Astrocyte (in vitro differentiated cells and primary cell): ENCODE results near the gene SCAANT1. TPM values are rescaled to one million over a fixed set of nuclear protein-coding genes. Genes with fewer than 3 reads are reported as not detected.

Experiments
- DNase-seq: peaks from one replicate; pipeline ENCODE4 v3.0.0-alpha.2; 2010; ENCODE audit warnings: low read depth
- FAIRE-seq: peaks from 2 replicates; lab custom pipeline; 2011; peaks lifted over from hg19 to GRCh38; lab: Jason Lieb, UNC
- H2AFZ ChIP-seq: 2 replicates; pipeline ENCODE4 v1.6.0; 2012; ENCODE audit warnings: low read depth, low read length, inconsistent platforms
- H3K27ac ChIP-seq: 2 replicates; pipeline ENCODE4 v1.5.1; 2011; ENCODE audit warnings: low read depth, low read length, inconsistent platforms
- H3K27me3 ChIP-seq: 2 replicates; pipeline ENCODE4 v1.6.0; 2011; ENCODE audit warnings: low read length, inconsistent platforms; ENCODE audit not compliant: insufficient read depth
- H3K36me3 ChIP-seq: 2 replicates; pipeline ENCODE4 v1.5.1; 2011; ENCODE audit warnings: low read length, inconsistent platforms; ENCODE audit not compliant: insufficient read depth
- H3K4me1 ChIP-seq: 2 replicates; pipeline ENCODE4 v1.5.1; 2011; ENCODE audit warnings: low read length, inconsistent platforms; ENCODE audit not compliant: insufficient read depth
- H3K4me2 ChIP-seq: 2 replicates; pipeline ENCODE4 v1.6.0; 2012; ENCODE audit warnings: low read length, inconsistent platforms
- H3K4me3 ChIP-seq: 2 replicates; pipeline ENCODE4 v1.5.1; 2011; ENCODE audit warnings: low read depth, mild to moderate bottlenecking, low read length, inconsistent platforms; ENCODE audit not compliant: insufficient read depth
- H3K79me2 ChIP-seq: 2 replicates; pipeline ENCODE4 v1.6.0; 2012; ENCODE audit warnings: mild to moderate bottlenecking, low read length, inconsistent platforms; ENCODE audit not compliant: insufficient read depth
- H3K9ac ChIP-seq: 2 replicates; pipeline ENCODE4 v1.6.0; 2012; ENCODE audit warnings: mild to moderate bottlenecking, low read length, inconsistent platforms
- H3K9me3 ChIP-seq: 2 replicates; pipeline ENCODE4 v1.5.1; 2012; ENCODE audit warnings: low read depth, mild to moderate bottlenecking, low read length, inconsistent platforms; ENCODE audit not compliant: insufficient read depth
- H4K20me1 ChIP-seq: 2 replicates; pipeline ENCODE4 v1.6.0; 2012; ENCODE audit warnings: low read length, inconsistent platforms; ENCODE audit not compliant: insufficient read depth
- H3K27ac Mint-ChIP-seq: one replicate; pipeline ENCODE4 v1.8.0; 2021; ENCODE audit warnings: mild to moderate bottlenecking, mixed read lengths; ENCODE audit not compliant: unreplicated experiment
- H3K27me3 Mint-ChIP-seq: one replicate; pipeline ENCODE4 v1.8.0; 2021; ENCODE audit warnings: low read depth, mixed read lengths; ENCODE audit not compliant: unreplicated experiment
- H3K36me3 Mint-ChIP-seq: one replicate; pipeline ENCODE4 v1.8.0; 2021; ENCODE audit warnings: low read depth, mixed read lengths; ENCODE audit not compliant: unreplicated experiment
- H3K4me1 Mint-ChIP-seq: one replicate; pipeline ENCODE4 v1.8.0; 2021; ENCODE audit warnings: low read depth, mixed read lengths; ENCODE audit not compliant: unreplicated experiment
- H3K4me3 Mint-ChIP-seq: one replicate; pipeline ENCODE4 v1.8.0; 2021; ENCODE audit warnings: mild to moderate bottlenecking, moderate library complexity, mixed read lengths; ENCODE audit not compliant: unreplicated experiment
- H3K9me3 Mint-ChIP-seq: one replicate; pipeline ENCODE4 v1.8.0; 2021; ENCODE audit warnings: mild to moderate bottlenecking, mixed read lengths; ENCODE audit not compliant: unreplicated experiment
- CTCF ChIP-seq: IDR thresholded peaks from 2 replicates; pipeline ENCODE4 v1.5.1; 2011; ENCODE audit warnings: low read depth, mild to moderate bottlenecking, inconsistent platforms, low read length, moderate library complexity; ENCODE audit not compliant: insufficient read depth
- EZH2 ChIP-seq: IDR thresholded peaks from 2 replicates; pipeline ENCODE4 v1.6.1; 2012; ENCODE audit warnings: mild to moderate bottlenecking, low read length, inconsistent platforms; ENCODE audit not compliant: insufficient read depth
- total RNA-seq: library from RNA; stranded (reverse); gene quantifications from 2 replicates; pipeline ENCODE4 v1.2.1, GENCODE V29; 2021

Gene SCAANT1
- total RNA-seq, 1 donor from 2014 or later = not detected

- peak overlapping the region; percentile 94 for H3K4me2 ChIP-seq
- peaks cover 23% of the 10 kb centered on the region for H3K4me1 Mint-ChIP-seq
- no peaks in the 10 kb centered on the region for H3K36me3 ChIP-seq
- no peaks in the 10 kb centered on the region for H3K27me3 ChIP-seq
- no peaks in the 10 kb centered on the region for H3K9me3 ChIP-seq
- H3K4me3 Mint-ChIP-seq = peak overlapping the region; percentile 94
- peaks cover 14% of the 10 kb centered on the region for H4K20me1 ChIP-seq
- peak overlapping the region; percentile 62 for H2AFZ ChIP-seq
- peaks cover 7% of the 10 kb centered on the region for H3K4me1 ChIP-seq
- peak overlapping the region; percentile 50 for H3K27ac Mint-ChIP-seq
- TF ChIP-seq CTCF (no peak), EZH2 (no peak)
- DNase-seq (no peak), FAIRE-seq (no peak)
- no peaks in the 10 kb centered on the region for H3K27me3 Mint-ChIP-seq
- peak overlapping the region; percentile 72 for H3K27ac ChIP-seq
- peaks cover 87% of the 10 kb centered on the region for H3K79me2 ChIP-seq
- H3K9me3 Mint-ChIP-seq = no peaks in the 10 kb centered on the region
- H3K4me3 ChIP-seq = peak overlapping the region; percentile 78
- peaks cover 3% of the 10 kb centered on the region for H3K36me3 Mint-ChIP-seq
- peak overlapping the region; percentile 88 for H3K9ac ChIP-seq
Observed at GRCh38 chr3:63864965-63865327, 47.2 kb downstream of the SCAANT1 start.

- H3K36me3 Mint-ChIP-seq = peaks cover 3% of the 10 kb centered on the region
- Histone ChIP-seq H3K4me2 (peak overlapping the region; percentile 94), H3K36me3 (no peaks in the 10 kb centered on the region), H2AFZ (peak overlapping the region; percentile 62), H3K27me3 (no peaks in the 10 kb centered on the region), H3K4me3 (peak overlapping the region; percentile 78), H3K27ac (peak overlapping the region; percentile 72), H3K9me3 (no peaks in the 10 kb centered on the region), H3K9ac (peak overlapping the region; percentile 88), H3K79me2 (peaks cover 84% of the 10 kb centered on the region), H4K20me1 (peaks cover 8% of the 10 kb centered on the region), H3K4me1 (peaks cover 7% of the 10 kb centered on the region)
- no peak for FAIRE-seq
- no peaks in the 10 kb centered on the region for H3K27me3 Mint-ChIP-seq
- H3K4me1 Mint-ChIP-seq = peaks cover 23% of the 10 kb centered on the region
- DNase-seq = no peak
- TF ChIP-seq EZH2 (no peak), CTCF (no peak)
- peak overlapping the region; percentile 50 for H3K27ac Mint-ChIP-seq
- H3K9me3 Mint-ChIP-seq = no peaks in the 10 kb centered on the region
- peak overlapping the region; percentile 94 for H3K4me3 Mint-ChIP-seq
Observed at GRCh38 chr3:63864008-63864964, 47.9 kb downstream of the SCAANT1 start.
